Ectodermal cell (in vitro differentiated cells): Measurements from ENCODE around the gene SGF29. TPM values are rescaled to one million over a fixed set of nuclear protein-coding genes. Genes with fewer than 3 reads are reported as not detected.

Experiments used
- H3K27ac ChIP-seq: 2 replicates; pipeline ENCODE4 v1.7.0; 2013; ENCODE audit warnings: mild to moderate bottlenecking, low read depth, low read length; ENCODE audit not compliant: insufficient read depth, poor library complexity, severe bottlenecking
- H3K27me3 ChIP-seq: 2 replicates; pipeline ENCODE4 v1.7.0; 2013; ENCODE audit warnings: mild to moderate bottlenecking, low read length; ENCODE audit not compliant: insufficient read depth, control insufficient read depth, poor library complexity, severe bottlenecking
- H3K36me3 ChIP-seq: one replicate; pipeline ENCODE4 v1.7.0; 2013; ENCODE audit warnings: low read length; ENCODE audit not compliant: control insufficient read depth, insufficient read depth
- H3K4me1 ChIP-seq: one replicate; pipeline ENCODE4 v1.7.0; 2013; ENCODE audit warnings: low read length; ENCODE audit not compliant: control insufficient read depth, insufficient read depth
- H3K4me3 ChIP-seq: 2 replicates; pipeline ENCODE4 v1.7.0; 2013; ENCODE audit warnings: low read depth, low read length, control low read depth; ENCODE audit not compliant: insufficient read depth
- H3K9me3 ChIP-seq: 2 replicates; pipeline ENCODE4 v1.7.0; 2013; ENCODE audit warnings: mild to moderate bottlenecking, low read length, moderate library complexity; ENCODE audit not compliant: control insufficient read depth
- WGBS, 2 experiments: methylation state at CpG; one replicate each; pipeline ENCODE4 v1.1.7; 2013; ENCODE audit warnings: missing lambda C conversion rate in 2 of 2; 5-methylcytosine and 5-hydroxymethylcytosine counted together
- polyA plus RNA-seq, 4 experiments: library from polyadenylated mRNA; stranded (reverse); fragments of 50-300 nt; gene quantifications; one replicate each; pipeline ENCODE4 v1.2.3, GENCODE V29; 2013

SGF29 gene
- 20.7 TPM for polyA plus RNA-seq (2013, experiment 1 of 4)
- polyA plus RNA-seq (2013, experiment 2 of 4) = 24.0 TPM
- 21.1 TPM for polyA plus RNA-seq (2013, experiment 3 of 4)
- polyA plus RNA-seq (2013, experiment 4 of 4) = 22.3 TPM

GRCh38 chr16:28553776-28554633, at the start of gene SGF29:
SGF29 (plus strand) TSS chr16:28553920; CDS start chr16:28581070, 27,150 bp downstream.
- no peaks in the 10 kb centered on the region for H3K9me3 ChIP-seq
- 5% methylated on average over 86 to 88 of the region's 88 CpGs for WGBS, 2 experiments
- no peaks in the 10 kb centered on the region for H3K27me3 ChIP-seq
- peak within 1 kb of the TSS; percentile 56 for H3K4me3 ChIP-seq
- H3K36me3 ChIP-seq = peaks cover 4% of the 10 kb centered on the region
- peak within 1 kb of the TSS; percentile 86 for H3K27ac ChIP-seq
- H3K4me1 ChIP-seq = peaks cover 3% of the 10 kb centered on the region

DNA sequence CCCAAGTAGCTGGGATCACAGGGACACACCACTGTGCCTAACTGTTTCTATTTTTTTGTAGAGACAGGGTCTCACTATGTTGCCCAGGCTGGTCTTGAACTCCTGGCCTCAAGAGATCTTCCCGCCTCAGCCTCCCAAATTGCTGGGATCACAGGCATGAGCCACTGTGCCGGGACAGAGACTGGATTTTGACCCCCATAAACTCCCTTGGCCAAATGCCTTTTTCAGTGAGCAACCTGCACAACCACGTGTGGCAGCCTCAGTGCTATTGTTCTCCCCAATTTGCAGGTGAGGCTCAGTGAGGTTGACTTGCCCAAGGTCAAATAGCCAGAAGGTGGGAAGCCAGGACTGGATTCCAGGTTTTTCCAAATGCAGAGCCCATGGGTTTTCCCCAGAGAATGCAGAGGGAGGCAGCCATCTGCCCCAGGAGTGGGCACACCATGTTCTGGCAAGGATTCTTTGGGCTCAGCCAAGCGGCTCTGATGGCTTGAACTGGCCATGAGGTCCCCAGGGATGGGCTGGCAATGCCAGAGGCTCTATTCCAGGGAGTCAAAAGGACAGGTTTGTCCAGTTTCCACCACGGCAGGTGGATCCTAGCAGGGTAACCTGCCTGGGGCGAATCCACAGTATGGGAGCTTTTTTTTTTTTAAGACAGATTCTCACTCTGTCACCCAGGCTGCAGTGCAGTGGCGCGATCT, 48.9 kb upstream of the SGF29 start:
- Histone ChIP-seq H3K36me3 (no peaks in the 10 kb centered on the region), H3K27ac (no peak overlapping the region), H3K9me3 (no peaks in the 10 kb centered on the region), H3K27me3 (no peaks in the 10 kb centered on the region), H3K4me1 (no peaks in the 10 kb centered on the region), H3K4me3 (no peak overlapping the region)
- WGBS, 2 experiments = 84 to 86% methylated on average over 8 of the region's 8 CpGs

DNA sequence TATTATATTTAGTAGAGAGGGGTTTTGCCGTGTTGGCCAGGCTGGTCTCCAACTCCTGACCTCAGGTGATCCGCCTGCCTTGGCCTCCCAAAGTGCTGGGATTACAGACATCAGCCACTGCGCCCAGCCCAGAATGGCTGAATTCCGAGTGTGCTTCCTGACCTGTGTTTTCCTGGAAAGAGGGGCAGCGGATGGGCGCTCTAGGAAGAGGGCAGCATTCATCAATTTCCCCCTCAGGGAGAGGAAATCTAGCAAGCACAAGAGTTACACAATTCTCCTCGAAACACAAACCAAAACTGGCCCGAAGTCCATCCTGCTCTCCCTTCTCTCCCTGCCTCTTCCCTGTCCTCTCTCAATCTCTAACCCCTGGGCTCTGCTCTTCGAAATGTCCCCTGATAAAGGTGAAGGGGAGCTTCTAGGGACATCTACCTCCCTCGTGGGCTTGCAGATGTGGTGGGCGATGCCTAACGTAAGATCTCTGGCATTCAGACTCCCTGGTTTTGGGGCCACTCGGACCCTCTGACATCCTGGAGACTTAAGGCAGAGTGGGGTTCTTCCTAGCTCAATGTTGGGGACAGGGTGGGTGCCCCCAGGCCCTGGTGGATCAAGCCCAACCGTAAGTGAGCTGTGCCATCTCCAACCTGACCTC, 48.1 kb upstream of the SGF29 start:
- no peaks in the 10 kb centered on the region for H3K9me3 ChIP-seq
- no peaks in the 10 kb centered on the region for H3K27me3 ChIP-seq
- H3K4me1 ChIP-seq = no peaks in the 10 kb centered on the region
- no peak overlapping the region for H3K27ac ChIP-seq
- WGBS, 2 experiments = 86 to 87% methylated on average over 14 of the region's 14 CpGs
- no peak overlapping the region for H3K4me3 ChIP-seq
- H3K36me3 ChIP-seq = no peaks in the 10 kb centered on the region

GRCh38 chr16:28511031-28511430, 42.7 kb upstream of the SGF29 start:
- Histone ChIP-seq H3K4me1 (no peaks in the 10 kb centered on the region), H3K27ac (no peak overlapping the region), H3K9me3 (no peaks in the 10 kb centered on the region), H3K27me3 (no peaks in the 10 kb centered on the region), H3K36me3 (no peaks in the 10 kb centered on the region), H3K4me3 (no peak overlapping the region)
- WGBS, 2 experiments = 93 to 96% methylated on average over 3 of the region's 3 CpGs

GRCh38 chr16:28511801-28512789, 41.6 kb upstream of the SGF29 start:
- 88 to 90% methylated on average over 21 of the region's 21 CpGs for WGBS, 2 experiments
- Histone ChIP-seq H3K4me3 (no peak overlapping the region), H3K27me3 (no peaks in the 10 kb centered on the region), H3K36me3 (no peaks in the 10 kb centered on the region), H3K4me1 (no peaks in the 10 kb centered on the region), H3K27ac (no peak overlapping the region), H3K9me3 (no peaks in the 10 kb centered on the region)

- no peaks in the 10 kb centered on the region for H3K4me1 ChIP-seq
- H3K4me3 ChIP-seq = no peak overlapping the region
- 91 to 94% methylated on average over 12 of the region's 12 CpGs for WGBS, 2 experiments
- no peak overlapping the region for H3K27ac ChIP-seq
- no peaks in the 10 kb centered on the region for H3K9me3 ChIP-seq
- no peaks in the 10 kb centered on the region for H3K36me3 ChIP-seq
- no peaks in the 10 kb centered on the region for H3K27me3 ChIP-seq
Observed at GRCh38 chr16:28513484-28514181, 40.1 kb upstream of the SGF29 start.

GRCh38 chr16:28514246-28514645, 39.5 kb upstream of the SGF29 start:
- H3K4me1 ChIP-seq = no peaks in the 10 kb centered on the region
- H3K4me3 ChIP-seq = no peak overlapping the region
- 84 to 87% methylated on average over 7 of the region's 7 CpGs for WGBS, 2 experiments
- H3K27ac ChIP-seq = no peak overlapping the region
- no peaks in the 10 kb centered on the region for H3K9me3 ChIP-seq
- H3K27me3 ChIP-seq = no peaks in the 10 kb centered on the region
- H3K36me3 ChIP-seq = no peaks in the 10 kb centered on the region

DNA sequence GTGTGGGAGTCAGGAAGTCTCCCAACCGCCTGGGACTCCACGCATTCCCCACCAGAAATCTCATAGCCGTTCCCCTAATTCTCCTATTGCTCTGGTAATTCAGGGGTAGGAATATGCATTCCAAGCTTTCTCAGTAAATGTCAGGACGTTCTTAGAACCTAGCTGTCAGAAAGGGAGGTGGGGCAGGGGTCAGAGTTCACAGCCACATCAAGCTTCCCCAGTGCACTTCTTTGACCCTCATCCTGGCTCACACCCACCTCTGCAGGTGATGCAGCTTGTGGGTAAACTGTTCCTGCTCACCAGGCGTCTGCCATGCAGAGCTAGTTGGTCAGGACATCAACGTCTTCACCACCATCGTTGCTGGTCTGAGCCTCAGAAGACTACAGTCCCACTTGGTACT, 33.0 kb upstream of the SGF29 start:
- Histone ChIP-seq H3K27ac (no peak overlapping the region), H3K27me3 (no peaks in the 10 kb centered on the region), H3K36me3 (no peaks in the 10 kb centered on the region), H3K4me1 (no peaks in the 10 kb centered on the region), H3K9me3 (no peaks in the 10 kb centered on the region), H3K4me3 (no peak overlapping the region)
- WGBS, 2 experiments = 83 to 86% methylated on average over 7 of the region's 7 CpGs

- WGBS, 2 experiments = 92 to 95% methylated on average over 6 of the region's 6 CpGs
- no peak overlapping the region for H3K4me3 ChIP-seq
- H3K9me3 ChIP-seq = no peaks in the 10 kb centered on the region
- no peaks in the 10 kb centered on the region for H3K4me1 ChIP-seq
- H3K36me3 ChIP-seq = no peaks in the 10 kb centered on the region
- no peaks in the 10 kb centered on the region for H3K27me3 ChIP-seq
- H3K27ac ChIP-seq = no peak overlapping the region
Observed at GRCh38 chr16:28521436-28521835, 32.3 kb upstream of the SGF29 start.
